K562 (cell line): Measurements from ENCODE around the gene SPINK8. TPM values are rescaled to one million over a fixed set of nuclear protein-coding genes. Genes with fewer than 3 reads are reported as not detected.

Experiments used
- NCOA2 ChIP-seq, 2 experiments: fragments of 450-650 bp; IDR thresholded peaks; 2 replicates each; pipeline ENCODE4 v1.6.1; 2018; ENCODE audit warnings: mild to moderate bottlenecking in 2 of 2, moderate library complexity in 1 of 2; ENCODE audit not compliant: partially characterized antibody in 2 of 2
- NFIC ChIP-seq: fragments of 450-650 bp; IDR thresholded peaks from 2 replicates; pipeline ENCODE4 v1.6.1; 2017; ENCODE audit warnings: mild to moderate bottlenecking, inconsistent platforms
- PTRF ChIP-seq: fragments of 450-650 bp; IDR thresholded peaks from 2 replicates; pipeline ENCODE4 v1.6.1; 2016; ENCODE audit warnings: mild to moderate bottlenecking, missing genetic modification characterization, missing compliant biosample characterization
- TAF15 ChIP-seq: fragments of 200-400 bp; formaldehyde crosslinking; IDR thresholded peaks from 2 replicates; pipeline ENCODE4 v1.6.1; 2017; ENCODE audit warnings: mild to moderate bottlenecking, low read depth, low read length, moderate library complexity
- ZBTB1 ChIP-seq: sonication (generic); formaldehyde crosslinking; IDR thresholded peaks from 2 replicates; pipeline ENCODE4 v1.8.1; 2023; ENCODE audit warnings: missing genetic modification reagents, low read depth, mild to moderate bottlenecking, borderline replicate concordance
- ZNF384 ChIP-seq: IDR thresholded peaks from 2 replicates; pipeline ENCODE4 v1.6.1; 2012; ENCODE audit warnings: low read depth, low read length, improper control_type of control experiment
- ZNF778 ChIP-seq: fragments of 450-650 bp; formaldehyde crosslinking; IDR thresholded peaks from 2 replicates; pipeline ENCODE4 v1.4.0; 2020; ENCODE audit warnings: mild to moderate bottlenecking, moderate library complexity
- polyA plus RNA-seq, 8 experiments: library from polyadenylated mRNA; depleted of rRNA in 4 of 8; stranded (reverse) in 5 of 8; unstranded in 3 of 8; fragments of >200 nt; fragmentation: Nextera tagmentation in 2 of 8; fragmentation: Illumina TruSeq in 1 of 8; extraction: Ambion mirVana in 2 of 8; extraction: Trizol in 1 of 8; gene quantifications; 2 replicates each; pipeline versions ENCODE4 v1.2.1 to v1.2.3, GENCODE V29; 2011 to 2014; ENCODE audit warnings: inconsistent platforms in 1 of 8, missing spikeins in 1 of 8
- total RNA-seq, 7 experiments: library from RNA; depleted of rRNA in 6 of 7; stranded (reverse); fragments of >200 nt in 6 of 7; fragmentation: Illumina TruSeq in 2 of 7; extraction: Trizol in 2 of 7; gene quantifications; 2 replicates each; pipeline versions ENCODE4 v1.2.1 to v1.2.3, GENCODE V29; 2011 to 2021; ENCODE audit warnings: low replicate concordance in 1 of 7
- TF ChIP-seq, protein P1 (sequence below), 3 experiments: fragments of 200-800 bp in 1 of 3; fragments of 250-450 bp in 1 of 3; fragments of 450-650 bp in 1 of 3; sonication (Bioruptor Pico) in 1 of 3; sonication (Bioruptor generic) in 1 of 3; formaldehyde crosslinking in 1 of 3; IDR thresholded peaks; 2 replicates each; pipeline versions ENCODE4 v1.6.1 to v1.8.0; 2016 to 2022; ENCODE audit warnings: mild to moderate bottlenecking in 2 of 3, missing genetic modification characterization in 2 of 3, missing compliant biosample characterization in 1 of 3, moderate library complexity in 1 of 3
- TF ChIP-seq, protein P2 (sequence below): sonication (generic); formaldehyde crosslinking; IDR thresholded peaks from 2 replicates; pipeline ENCODE4 v1.8.1; 2022; ENCODE audit warnings: missing genetic modification reagents
- TF ChIP-seq, protein P3 (sequence below): sonication (generic); formaldehyde crosslinking; IDR thresholded peaks from 2 replicates; pipeline ENCODE4 v1.8.1; 2023; ENCODE audit warnings: mild to moderate bottlenecking, missing genetic modification reagents
- TF ChIP-seq, protein P4 (sequence below): fragments of 200-400 bp; formaldehyde crosslinking; IDR thresholded peaks from 2 replicates; pipeline ENCODE4 v1.6.1; 2017; ENCODE audit warnings: mild to moderate bottlenecking, low read depth, low read length, moderate library complexity
- TF ChIP-seq, protein P5 (sequence below): fragments of 150-350 bp; IDR thresholded peaks from 2 replicates; pipeline ENCODE4 v1.6.1; 2014; ENCODE audit warnings: low read depth, mild to moderate bottlenecking, low read length, borderline replicate concordance

SPINK8 gene
- total and polyA plus RNA-seq, 9 of the 15 experiments (the other 6 are each of a cell fraction or from before 2014, with no cell fraction given): not detected

DNA sequence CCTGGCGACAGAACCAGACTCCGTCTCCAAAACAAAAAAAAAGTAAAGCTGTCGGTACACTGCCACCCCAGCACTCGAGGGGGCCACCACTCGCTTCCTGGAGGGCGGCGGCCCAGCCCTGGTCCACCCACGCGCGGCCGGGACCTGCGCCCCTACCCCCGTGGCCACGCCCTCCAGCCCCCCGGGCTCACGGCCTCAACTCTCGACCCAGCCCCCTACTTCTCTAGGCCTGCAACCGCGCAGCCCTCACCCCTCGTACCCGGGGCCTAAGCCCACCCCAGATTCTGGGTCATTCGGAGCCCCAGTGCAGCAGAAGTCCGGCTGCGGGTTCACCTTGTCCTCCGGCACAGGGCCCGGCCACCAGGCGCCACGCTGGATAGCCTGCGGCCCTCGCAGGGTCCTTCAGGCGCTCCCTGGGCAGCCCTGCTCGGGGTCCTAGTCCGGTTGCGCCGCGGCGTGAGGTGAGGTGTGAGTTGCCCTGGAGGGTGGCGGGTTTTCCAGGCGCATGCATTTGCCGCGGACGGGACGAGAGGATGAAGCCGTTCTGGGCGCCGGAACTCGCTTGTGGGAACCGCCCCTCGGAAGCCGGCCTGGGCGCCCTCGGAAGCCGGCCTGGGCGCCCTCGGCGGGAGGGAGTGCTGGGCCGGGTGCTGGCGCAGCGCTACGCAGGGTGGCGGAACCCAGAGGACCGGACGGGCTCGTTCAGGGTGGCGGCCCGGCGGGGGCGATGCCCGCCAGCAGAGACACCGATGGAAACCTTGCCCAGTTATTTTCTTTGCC, 32.3 kb downstream of the SPINK8 start, which contains the start of gene NME6 (continued):
- TF ChIP-seq, protein P1, sequence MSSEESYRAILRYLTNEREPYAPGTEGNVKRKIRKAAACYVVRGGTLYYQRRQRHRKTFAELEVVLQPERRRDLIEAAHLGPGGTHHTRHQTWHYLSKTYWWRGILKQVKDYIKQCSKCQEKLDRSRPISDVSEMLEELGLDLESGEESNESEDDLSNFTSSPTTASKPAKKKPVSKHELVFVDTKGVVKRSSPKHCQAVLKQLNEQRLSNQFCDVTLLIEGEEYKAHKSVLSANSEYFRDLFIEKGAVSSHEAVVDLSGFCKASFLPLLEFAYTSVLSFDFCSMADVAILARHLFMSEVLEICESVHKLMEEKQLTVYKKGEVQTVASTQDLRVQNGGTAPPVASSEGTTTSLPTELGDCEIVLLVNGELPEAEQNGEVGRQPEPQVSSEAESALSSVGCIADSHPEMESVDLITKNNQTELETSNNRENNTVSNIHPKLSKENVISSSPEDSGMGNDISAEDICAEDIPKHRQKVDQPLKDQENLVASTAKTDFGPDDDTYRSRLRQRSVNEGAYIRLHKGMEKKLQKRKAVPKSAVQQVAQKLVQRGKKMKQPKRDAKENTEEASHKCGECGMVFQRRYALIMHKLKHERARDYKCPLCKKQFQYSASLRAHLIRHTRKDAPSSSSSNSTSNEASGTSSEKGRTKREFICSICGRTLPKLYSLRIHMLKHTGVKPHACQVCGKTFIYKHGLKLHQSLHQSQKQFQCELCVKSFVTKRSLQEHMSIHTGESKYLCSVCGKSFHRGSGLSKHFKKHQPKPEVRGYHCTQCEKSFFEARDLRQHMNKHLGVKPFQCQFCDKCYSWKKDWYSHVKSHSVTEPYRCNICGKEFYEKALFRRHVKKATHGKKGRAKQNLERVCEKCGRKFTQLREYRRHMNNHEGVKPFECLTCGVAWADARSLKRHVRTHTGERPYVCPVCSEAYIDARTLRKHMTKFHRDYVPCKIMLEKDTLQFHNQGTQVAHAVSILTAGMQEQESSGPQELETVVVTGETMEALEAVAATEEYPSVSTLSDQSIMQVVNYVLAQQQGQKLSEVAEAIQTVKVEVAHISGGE (CRISPR knock-in tag; IDR thresholded peaks at IDR 0.05): peak in 1 of 3 experiments; percentile 57; a peak in 2 of 6 replicates
- TF ChIP-seq, protein P2, sequence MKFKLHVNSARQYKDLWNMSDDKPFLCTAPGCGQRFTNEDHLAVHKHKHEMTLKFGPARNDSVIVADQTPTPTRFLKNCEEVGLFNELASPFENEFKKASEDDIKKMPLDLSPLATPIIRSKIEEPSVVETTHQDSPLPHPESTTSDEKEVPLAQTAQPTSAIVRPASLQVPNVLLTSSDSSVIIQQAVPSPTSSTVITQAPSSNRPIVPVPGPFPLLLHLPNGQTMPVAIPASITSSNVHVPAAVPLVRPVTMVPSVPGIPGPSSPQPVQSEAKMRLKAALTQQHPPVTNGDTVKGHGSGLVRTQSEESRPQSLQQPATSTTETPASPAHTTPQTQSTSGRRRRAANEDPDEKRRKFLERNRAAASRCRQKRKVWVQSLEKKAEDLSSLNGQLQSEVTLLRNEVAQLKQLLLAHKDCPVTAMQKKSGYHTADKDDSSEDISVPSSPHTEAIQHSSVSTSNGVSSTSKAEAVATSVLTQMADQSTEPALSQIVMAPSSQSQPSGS (CRISPR knock-in tag): no peak
- TF ChIP-seq, protein P3, sequence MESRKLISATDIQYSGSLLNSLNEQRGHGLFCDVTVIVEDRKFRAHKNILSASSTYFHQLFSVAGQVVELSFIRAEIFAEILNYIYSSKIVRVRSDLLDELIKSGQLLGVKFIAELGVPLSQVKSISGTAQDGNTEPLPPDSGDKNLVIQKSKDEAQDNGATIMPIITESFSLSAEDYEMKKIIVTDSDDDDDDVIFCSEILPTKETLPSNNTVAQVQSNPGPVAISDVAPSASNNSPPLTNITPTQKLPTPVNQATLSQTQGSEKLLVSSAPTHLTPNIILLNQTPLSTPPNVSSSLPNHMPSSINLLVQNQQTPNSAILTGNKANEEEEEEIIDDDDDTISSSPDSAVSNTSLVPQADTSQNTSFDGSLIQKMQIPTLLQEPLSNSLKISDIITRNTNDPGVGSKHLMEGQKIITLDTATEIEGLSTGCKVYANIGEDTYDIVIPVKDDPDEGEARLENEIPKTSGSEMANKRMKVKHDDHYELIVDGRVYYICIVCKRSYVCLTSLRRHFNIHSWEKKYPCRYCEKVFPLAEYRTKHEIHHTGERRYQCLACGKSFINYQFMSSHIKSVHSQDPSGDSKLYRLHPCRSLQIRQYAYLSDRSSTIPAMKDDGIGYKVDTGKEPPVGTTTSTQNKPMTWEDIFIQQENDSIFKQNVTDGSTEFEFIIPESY (CRISPR knock-in tag): 0 out of 2 replicates have a peak, but pooled peaks have one; percentile 34
- TF ChIP-seq ZNF778 (CRISPR knock-in tag): no peak
- 0 out of 2 replicates have a peak, but pooled peaks have one; percentile 58 for TF ChIP-seq ZBTB1 (CRISPR knock-in tag)
- TF ChIP-seq, protein P4, sequence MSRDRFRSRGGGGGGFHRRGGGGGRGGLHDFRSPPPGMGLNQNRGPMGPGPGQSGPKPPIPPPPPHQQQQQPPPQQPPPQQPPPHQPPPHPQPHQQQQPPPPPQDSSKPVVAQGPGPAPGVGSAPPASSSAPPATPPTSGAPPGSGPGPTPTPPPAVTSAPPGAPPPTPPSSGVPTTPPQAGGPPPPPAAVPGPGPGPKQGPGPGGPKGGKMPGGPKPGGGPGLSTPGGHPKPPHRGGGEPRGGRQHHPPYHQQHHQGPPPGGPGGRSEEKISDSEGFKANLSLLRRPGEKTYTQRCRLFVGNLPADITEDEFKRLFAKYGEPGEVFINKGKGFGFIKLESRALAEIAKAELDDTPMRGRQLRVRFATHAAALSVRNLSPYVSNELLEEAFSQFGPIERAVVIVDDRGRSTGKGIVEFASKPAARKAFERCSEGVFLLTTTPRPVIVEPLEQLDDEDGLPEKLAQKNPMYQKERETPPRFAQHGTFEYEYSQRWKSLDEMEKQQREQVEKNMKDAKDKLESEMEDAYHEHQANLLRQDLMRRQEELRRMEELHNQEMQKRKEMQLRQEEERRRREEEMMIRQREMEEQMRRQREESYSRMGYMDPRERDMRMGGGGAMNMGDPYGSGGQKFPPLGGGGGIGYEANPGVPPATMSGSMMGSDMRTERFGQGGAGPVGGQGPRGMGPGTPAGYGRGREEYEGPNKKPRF: no peak
- peak in 1 of 2 experiments; percentile 97 for TF ChIP-seq NCOA2 (IDR thresholded peaks at IDR 0.05; ENCODE audit: partially characterized antibody in 2 of 2)
- TF ChIP-seq PTRF: no peak
- TF ChIP-seq TAF15: no peak
- TF ChIP-seq, protein P5, sequence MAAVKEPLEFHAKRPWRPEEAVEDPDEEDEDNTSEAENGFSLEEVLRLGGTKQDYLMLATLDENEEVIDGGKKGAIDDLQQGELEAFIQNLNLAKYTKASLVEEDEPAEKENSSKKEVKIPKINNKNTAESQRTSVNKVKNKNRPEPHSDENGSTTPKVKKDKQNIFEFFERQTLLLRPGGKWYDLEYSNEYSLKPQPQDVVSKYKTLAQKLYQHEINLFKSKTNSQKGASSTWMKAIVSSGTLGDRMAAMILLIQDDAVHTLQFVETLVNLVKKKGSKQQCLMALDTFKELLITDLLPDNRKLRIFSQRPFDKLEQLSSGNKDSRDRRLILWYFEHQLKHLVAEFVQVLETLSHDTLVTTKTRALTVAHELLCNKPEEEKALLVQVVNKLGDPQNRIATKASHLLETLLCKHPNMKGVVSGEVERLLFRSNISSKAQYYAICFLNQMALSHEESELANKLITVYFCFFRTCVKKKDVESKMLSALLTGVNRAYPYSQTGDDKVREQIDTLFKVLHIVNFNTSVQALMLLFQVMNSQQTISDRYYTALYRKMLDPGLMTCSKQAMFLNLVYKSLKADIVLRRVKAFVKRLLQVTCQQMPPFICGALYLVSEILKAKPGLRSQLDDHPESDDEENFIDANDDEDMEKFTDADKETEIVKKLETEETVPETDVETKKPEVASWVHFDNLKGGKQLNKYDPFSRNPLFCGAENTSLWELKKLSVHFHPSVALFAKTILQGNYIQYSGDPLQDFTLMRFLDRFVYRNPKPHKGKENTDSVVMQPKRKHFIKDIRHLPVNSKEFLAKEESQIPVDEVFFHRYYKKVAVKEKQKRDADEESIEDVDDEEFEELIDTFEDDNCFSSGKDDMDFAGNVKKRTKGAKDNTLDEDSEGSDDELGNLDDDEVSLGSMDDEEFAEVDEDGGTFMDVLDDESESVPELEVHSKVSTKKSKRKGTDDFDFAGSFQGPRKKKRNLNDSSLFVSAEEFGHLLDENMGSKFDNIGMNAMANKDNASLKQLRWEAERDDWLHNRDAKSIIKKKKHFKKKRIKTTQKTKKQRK: no peak
- 0 out of 2 replicates have a peak, but pooled peaks have one; percentile 17 for TF ChIP-seq NFIC
- peak; percentile 50; the same call in 1 of the 2 replicates for TF ChIP-seq ZNF384
